Measurements from ENCODE around the gene PGP. TPM values are rescaled to one million over a fixed set of nuclear protein-coding genes. Genes with fewer than 3 reads are reported as not detected.

Gene PGP
- total RNA-seq, 1 donor from 2014 or later, result 19.3 TPM

DNA sequence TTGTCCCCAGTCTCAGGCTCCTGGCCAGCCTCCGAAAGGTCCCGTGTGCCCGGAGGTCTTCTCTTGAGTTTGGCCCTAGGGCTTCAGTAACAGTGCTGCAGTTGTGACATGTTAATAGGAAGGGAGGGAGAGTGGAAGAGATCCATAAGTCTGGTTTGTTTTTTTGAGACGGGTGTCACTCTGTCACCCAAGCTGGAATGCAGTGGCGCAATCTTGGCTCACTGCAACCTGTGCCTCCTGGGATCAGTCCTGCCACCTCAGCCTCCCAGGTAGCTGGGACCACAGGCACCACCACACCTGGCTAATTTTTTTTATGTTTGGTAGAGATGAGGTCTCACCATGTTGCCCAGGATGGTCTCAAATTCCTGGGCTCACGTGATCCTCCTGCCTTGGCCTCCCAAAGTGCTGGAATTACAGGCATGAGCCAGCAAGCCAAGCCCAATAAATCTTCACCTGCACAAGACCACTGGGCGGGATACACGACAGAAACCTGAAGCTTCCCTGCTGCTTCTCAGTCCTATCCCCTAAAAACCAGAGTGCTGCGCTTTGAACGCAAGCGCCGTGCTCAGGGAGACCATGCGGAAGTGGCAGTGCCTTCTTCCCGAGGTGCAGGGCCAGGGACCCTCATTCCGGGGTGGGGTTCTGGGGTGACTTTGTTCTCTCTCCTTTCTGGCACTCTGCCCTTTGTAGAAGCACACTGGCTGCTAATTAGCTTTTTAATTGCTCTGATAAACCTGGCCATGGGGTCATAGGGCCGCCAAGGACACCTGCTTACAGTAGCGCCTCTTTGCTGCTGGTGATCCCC, 48.2 kb downstream of the PGP start:
- DNase-seq (ENCODE audit: low read depth, low spot score), result no peak

DNA sequence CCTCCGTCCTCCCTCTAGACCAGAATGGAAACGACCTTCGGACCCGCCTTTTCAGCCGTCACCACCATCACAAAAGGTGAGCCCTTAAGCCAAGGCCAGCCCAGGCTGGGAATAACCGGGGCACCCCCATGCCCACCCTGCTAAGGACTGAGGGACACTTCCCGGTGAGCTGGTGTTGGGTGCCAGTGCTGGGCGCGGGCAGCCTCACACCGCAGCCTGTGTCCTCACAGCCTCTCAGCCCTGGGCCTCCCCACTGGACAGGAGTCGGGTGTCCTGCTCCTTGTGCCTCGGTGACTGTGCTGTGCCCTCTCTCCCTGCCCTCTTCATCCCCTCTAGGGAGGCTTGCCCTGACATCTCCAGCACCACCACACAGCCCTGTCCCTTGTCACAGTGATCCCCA, 48.8 kb downstream of the PGP start:
- no peak for DNase-seq (ENCODE audit: low read depth, low spot score)

DNA sequence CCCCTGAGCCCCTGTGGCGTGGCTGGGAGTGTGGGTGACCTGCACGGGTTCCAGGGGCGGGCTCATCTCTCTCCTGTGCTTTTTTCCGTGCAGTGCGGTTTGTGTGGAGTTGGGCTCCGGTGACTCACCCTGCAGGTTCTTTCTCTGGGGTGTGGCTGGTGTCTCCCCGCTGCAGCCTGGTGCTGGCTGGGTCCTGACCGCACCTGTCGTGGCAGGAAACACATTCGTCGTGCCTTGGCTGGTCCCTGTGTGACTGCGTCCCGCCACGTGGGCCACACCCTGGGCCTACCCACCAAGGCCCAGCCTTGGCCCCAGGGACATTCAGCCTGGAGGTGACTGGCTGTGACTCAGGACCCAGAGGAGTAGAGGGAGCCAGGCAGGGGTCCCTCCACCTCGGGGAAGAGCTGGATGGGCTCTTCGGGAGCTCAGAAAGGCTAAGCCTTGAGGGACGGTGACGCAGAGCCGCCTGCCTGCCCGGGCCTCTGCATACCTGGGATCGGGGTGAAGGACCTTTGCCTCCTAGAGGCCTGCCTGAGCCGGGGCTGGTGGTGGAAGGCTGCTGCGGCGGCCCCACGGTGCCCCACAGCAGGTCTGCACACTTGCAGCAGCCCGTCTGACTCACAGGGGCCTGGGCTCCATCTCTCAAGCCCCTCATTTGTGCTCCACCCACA, 51.3 kb downstream of the PGP start:
- DNase-seq (ENCODE audit: low read depth, low spot score), result no peak

DNA sequence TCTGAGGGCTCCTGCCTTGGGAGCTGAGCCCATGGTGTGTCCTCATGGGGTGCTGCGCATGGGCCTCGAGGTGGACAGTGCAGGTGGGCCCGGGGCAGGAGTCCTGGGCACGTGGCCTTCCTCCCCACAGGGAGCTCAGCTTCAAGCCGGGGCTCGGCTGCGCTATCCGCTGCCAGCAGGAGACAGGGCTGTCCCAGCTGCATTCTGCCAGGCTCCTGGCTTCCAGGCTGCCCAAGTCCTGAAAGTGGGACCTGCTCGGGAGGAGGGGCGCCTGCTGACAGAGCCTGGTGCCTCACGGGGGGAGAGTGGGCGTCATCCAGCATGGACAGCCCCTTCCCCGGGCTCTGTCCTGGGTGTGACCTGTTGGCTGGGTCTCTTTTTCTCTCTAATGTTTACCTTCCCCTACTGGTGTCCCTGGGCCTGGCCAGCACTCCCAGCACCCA, 51.9 kb downstream of the PGP start:
- DNase-seq (ENCODE audit: low read depth, low spot score), result no peak

GRCh38 chr16:2161911-2162310, 52.7 kb downstream of the PGP start:
- DNase-seq (ENCODE audit: low read depth, low spot score), result no peak

Other genes with a start within 250 kb of the PGP start
- gene RNF151, start 248.0 kb downstream of the PGP start, total RNA-seq, result not detected in 2 replicates
- gene TBL3, start 242.8 kb downstream of the PGP start, total RNA-seq, result 59.4 and 61.9 TPM in 2 replicates
- gene NOXO1, start 233.4 kb downstream of the PGP start, total RNA-seq, result 0.07 and 0.13 TPM in 2 replicates
- gene GFER, start 230.6 kb downstream of the PGP start, total RNA-seq, result 13.5 and 21.1 TPM in 2 replicates
- gene SYNGR3, start 224.9 kb downstream of the PGP start, total RNA-seq, result 1.8 and 5.6 TPM in 2 replicates
- gene ZNF598, start 205.0 kb downstream of the PGP start, total RNA-seq, result 22.8 and 23.4 TPM in 2 replicates
- 0.33 and 0.46 TPM in 2 replicates for gene NPW, start 195.1 kb downstream of the PGP start, total RNA-seq
- gene NHERF2, start 187.9 kb downstream of the PGP start, total RNA-seq, result 53.2 and 76.2 TPM in 2 replicates
- 48.6 and 48.9 TPM in 2 replicates for gene NTHL1, start 167.0 kb downstream of the PGP start, total RNA-seq
- gene TSC2, start 166.9 kb downstream of the PGP start, total RNA-seq, result 35.1 and 47.5 TPM in 2 replicates
- 35.4 and 39.8 TPM in 2 replicates for gene PKD1, start 78.9 kb downstream of the PGP start, total RNA-seq
- gene RAB26, start 66.2 kb downstream of the PGP start, total RNA-seq, result 0.46 and 1.1 TPM in 2 replicates
- 88.8 and 95.7 TPM in 2 replicates for gene TRAF7, start 59.1 kb downstream of the PGP start, total RNA-seq
- gene CASKIN1, start 18.2 kb downstream of the PGP start, total RNA-seq, result 0.04 and 0.26 TPM in 2 replicates
- 26.4 and 32.1 TPM in 2 replicates for gene MLST8, start 9.4 kb downstream of the PGP start, total RNA-seq
- 1.1 and 6.5 TPM in 2 replicates for gene BRICD5, start 4.0 kb downstream of the PGP start, total RNA-seq
- gene E4F1, start 8.8 kb upstream of the PGP start, total RNA-seq, result 30.3 and 34.0 TPM in 2 replicates
- 0.26 and 0.85 TPM in 2 replicates for gene DNASE1L2, start 21.6 kb upstream of the PGP start, total RNA-seq
- 35.1 and 35.3 TPM in 2 replicates for gene ECI1, start 36.7 kb upstream of the PGP start, total RNA-seq
- 64.5 and 77.5 TPM in 2 replicates for gene RNPS1, start 53.3 kb upstream of the PGP start, total RNA-seq
- gene ABCA3, start 125.9 kb upstream of the PGP start, total RNA-seq, result 26.2 and 31.5 TPM in 2 replicates
- gene CCNF, start 214.6 kb upstream of the PGP start, total RNA-seq, result 32.3 and 60.7 TPM in 2 replicates
- 6.6 and 9.5 TPM in 2 replicates for gene TEDC2, start 245.3 kb upstream of the PGP start, total RNA-seq

All from pulmonary artery endothelial cell (primary cell).